HL-60 (cell line): ENCODE results near the gene FOXJ3.

Experiments used
- DNase-seq, 2 experiments: peaks; one replicate each; pipeline ENCODE4 v3.0.0-alpha.2; 2010 to 2020; ENCODE audit warnings: low read depth in 1 of 2, low spot score in 1 of 2
- H3K27ac ChIP-seq: fragments of 250-450 bp; sonication (Bioruptor Pico); replicated peaks from 2 replicates; pipeline ENCODE4 v1.5.1; 2020; ENCODE audit warnings: mild to moderate bottlenecking, moderate library complexity
- H3K27me3 ChIP-seq: fragments of 250-450 bp; sonication (Bioruptor Pico); 2 replicates; pipeline ENCODE4 v1.5.1; 2021; ENCODE audit warnings: mild to moderate bottlenecking, moderate library complexity; ENCODE audit not compliant: insufficient read depth, poor library complexity, severe bottlenecking
- H3K4me3 ChIP-seq: replicated peaks from 2 replicates; pipeline ENCODE4 v1.5.1; 2011; ENCODE audit warnings: mild to moderate bottlenecking, control low read depth, low read length; ENCODE audit not compliant: insufficient read depth
- CTCF ChIP-seq: IDR thresholded peaks from one replicate; pipeline ENCODE4 v1.5.1; 2011; ENCODE audit warnings: low read length, control low read depth, inconsistent platforms; ENCODE audit not compliant: insufficient read depth
- GABPA ChIP-seq: IDR thresholded peaks from 2 replicates; pipeline ENCODE4 v1.6.1; 2012; ENCODE audit warnings: low read depth
- POLR2AphosphoS5 ChIP-seq: IDR thresholded peaks from 2 replicates; pipeline ENCODE4 v1.6.1; 2012; ENCODE audit warnings: low read depth
- REST ChIP-seq: IDR thresholded peaks from 2 replicates; pipeline ENCODE4 v1.6.1; 2012; ENCODE audit warnings: low read depth; ENCODE audit not compliant: insufficient replicate concordance
- SPI1 ChIP-seq: IDR thresholded peaks from 2 replicates; pipeline ENCODE4 v1.6.1; 2012; ENCODE audit warnings: low read depth, mild to moderate bottlenecking, borderline replicate concordance

The FOXJ3 gene

GRCh38 chr1:42221456-42221855 is 113.6 kb downstream of the FOXJ3 start:
- Histone ChIP-seq H3K27me3 (no peaks in the 10 kb centered on the region), H3K27ac (no peak overlapping the region), H3K4me3 (no peak overlapping the region)
- DNase-seq, result no peak
- TF ChIP-seq REST (no peak), CTCF (no peak), GABPA (no peak), SPI1 (no peak), POLR2AphosphoS5 (no peak)

- H3K27me3 ChIP-seq, result no peaks in the 10 kb centered on the region
- no peak overlapping the region for H3K27ac ChIP-seq
- H3K4me3 ChIP-seq, result no peak overlapping the region
- no peak for DNase-seq
- no peak for TF ChIP-seq REST
Measured at GRCh38 chr1:42219627-42220026, 115.4 kb downstream of the FOXJ3 start.

GRCh38 chr1:42214447-42214871 is 120.6 kb downstream of the FOXJ3 start:
- H3K27me3 ChIP-seq, result no peaks in the 10 kb centered on the region
- TF ChIP-seq GABPA (no peak), SPI1 (peak; percentile 84)
- no peak overlapping the region for H3K4me3 ChIP-seq
- peak; percentile 6 to 33 for DNase-seq
- H3K27ac ChIP-seq, result no peak overlapping the region; the same call in 1 of the 2 replicates

GRCh38 chr1:42211224-42211623 is 123.8 kb downstream of the FOXJ3 start:
- Histone ChIP-seq H3K27ac (no peak overlapping the region), H3K4me3 (no peak overlapping the region), H3K27me3 (no peaks in the 10 kb centered on the region)
- TF ChIP-seq GABPA (no peak), CTCF (no peak), REST (no peak), POLR2AphosphoS5 (no peak)
- no peak for DNase-seq
